Uterus (tissue), 4 donors: ENCODE measurements around the gene PTGDS. TPM values are rescaled to one million over a fixed set of nuclear protein-coding genes. Genes with fewer than 3 reads are reported as not detected.

Source experiments
- DNase-seq, 2 donors: peaks; one replicate each; pipeline ENCODE4 v3.0.0-alpha.2; 2019 to 2020
- H3K27ac ChIP-seq, 2 donors: fragments of 200-600 bp; sonication (generic); 1 replicate in 1 of 2; 2 replicates in 1 of 2; pipeline ENCODE4 v1.5.1; 2016 to 2018
- H3K27me3 ChIP-seq, 2 donors: fragments of 200-600 bp; sonication (generic); one replicate each; pipeline ENCODE4 v1.5.1; 2018 to 2019; ENCODE audit warnings: control low read depth in 1 of 2
- H3K36me3 ChIP-seq, 2 donors: fragments of 200-600 bp; sonication (generic); one replicate each; pipeline ENCODE4 v1.5.1; 2019; ENCODE audit warnings: control low read depth in 1 of 2
- H3K4me1 ChIP-seq, 2 donors: fragments of 200-600 bp; sonication (generic); one replicate each; pipeline ENCODE4 v1.5.1; 2018 to 2019; ENCODE audit warnings: control low read depth in 1 of 2
- H3K4me3 ChIP-seq, 2 donors: fragments of 200-600 bp; sonication (generic); 1 replicate in 1 of 2; 2 replicates in 1 of 2; pipeline ENCODE4 v1.5.1; 2018 to 2019; ENCODE audit warnings: mild to moderate bottlenecking in 1 of 2
- H3K9me3 ChIP-seq, 2 donors: fragments of 200-600 bp; sonication (generic); one replicate each; pipeline ENCODE4 v1.5.1; 2019; ENCODE audit warnings: control low read depth in 1 of 2
- POLR2A ChIP-seq, 2 donors: fragments of 450-650 bp; IDR thresholded peaks; one replicate each; pipeline ENCODE4 v1.6.1; 2016; ENCODE audit warnings: antibody characterized with exemption in 2 of 2, mild to moderate bottlenecking in 1 of 2, moderate library complexity in 1 of 2
- intact Hi-C: fragments of 100-400 bp; cut with DNase I; formaldehyde crosslinking; loops from one replicate; pipeline ENCODE4 v1.15.1; 2023; ENCODE audit warnings: low total_unique reads
- total RNA-seq, 4 donors: library from RNA; depleted of rRNA in 3 of 4; stranded (reverse); fragments of >200 nt in 3 of 4; gene quantifications; one replicate each; pipeline versions ENCODE4 v1.1.0 to v1.2.4, GENCODE V29; 2014 to 2023
- TF ChIP-seq, protein P1 (sequence below), 4 experiments: fragments of 200-600 bp in 2 of 4; fragments of 450-650 bp in 2 of 4; sonication (generic) in 2 of 4; IDR thresholded peaks; one replicate each; pipeline ENCODE4 v1.5.1; 2016 to 2019; ENCODE audit warnings: antibody characterized with exemption in 4 of 4, mild to moderate bottlenecking in 2 of 4, moderate library complexity in 1 of 4
- donor health status: DM: yes; HTN: yes; CAD: no.

The PTGDS gene
- total RNA-seq, 4 donors from 2014 or later, result 13.5 to 116 (median 58.8) TPM

DNA sequence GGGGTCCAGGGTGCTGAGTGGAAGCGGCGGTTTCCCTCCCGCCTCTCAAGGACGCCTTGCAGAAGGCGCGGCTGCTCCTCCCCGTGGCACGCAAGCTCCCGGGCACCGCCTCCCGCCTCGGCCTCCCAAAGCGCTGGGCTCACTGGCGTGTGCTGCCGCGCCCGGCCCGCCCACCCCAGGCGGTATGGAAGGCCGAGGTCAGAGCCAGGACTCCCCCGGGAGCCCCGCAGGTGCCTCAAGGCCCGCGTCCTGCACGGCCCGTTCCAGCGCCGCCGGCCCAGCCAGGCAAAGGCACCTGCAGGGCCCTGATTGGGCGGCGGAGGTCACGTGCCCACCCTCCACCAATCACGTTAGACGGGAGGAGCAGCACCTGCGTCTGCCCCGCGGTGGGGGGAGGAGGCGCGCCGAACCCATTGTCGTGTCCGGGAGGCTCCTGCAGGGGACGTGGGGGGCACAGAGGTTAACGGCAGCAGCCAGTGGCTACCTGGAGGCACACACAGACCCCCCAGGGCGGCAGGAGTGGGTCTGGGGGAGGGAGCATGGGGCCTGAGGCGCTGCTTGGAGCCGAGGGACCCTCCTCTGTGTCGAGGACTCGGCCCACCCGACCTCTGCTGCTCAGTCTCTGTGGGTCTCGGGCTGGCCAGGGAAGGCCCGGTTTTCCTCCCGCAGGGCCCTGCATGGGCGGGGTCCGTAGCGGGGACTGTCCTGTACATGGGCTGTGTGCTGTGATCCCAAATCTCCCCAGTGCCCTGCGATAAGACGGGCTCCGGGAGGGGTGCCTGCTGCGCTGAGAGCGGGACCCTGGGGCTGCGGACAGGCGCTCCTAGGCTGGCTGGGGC lies 27.3 kb upstream of the PTGDS start:
- H3K9me3 ChIP-seq, result no peaks in the 10 kb centered on the region
- TF ChIP-seq, protein P1, sequence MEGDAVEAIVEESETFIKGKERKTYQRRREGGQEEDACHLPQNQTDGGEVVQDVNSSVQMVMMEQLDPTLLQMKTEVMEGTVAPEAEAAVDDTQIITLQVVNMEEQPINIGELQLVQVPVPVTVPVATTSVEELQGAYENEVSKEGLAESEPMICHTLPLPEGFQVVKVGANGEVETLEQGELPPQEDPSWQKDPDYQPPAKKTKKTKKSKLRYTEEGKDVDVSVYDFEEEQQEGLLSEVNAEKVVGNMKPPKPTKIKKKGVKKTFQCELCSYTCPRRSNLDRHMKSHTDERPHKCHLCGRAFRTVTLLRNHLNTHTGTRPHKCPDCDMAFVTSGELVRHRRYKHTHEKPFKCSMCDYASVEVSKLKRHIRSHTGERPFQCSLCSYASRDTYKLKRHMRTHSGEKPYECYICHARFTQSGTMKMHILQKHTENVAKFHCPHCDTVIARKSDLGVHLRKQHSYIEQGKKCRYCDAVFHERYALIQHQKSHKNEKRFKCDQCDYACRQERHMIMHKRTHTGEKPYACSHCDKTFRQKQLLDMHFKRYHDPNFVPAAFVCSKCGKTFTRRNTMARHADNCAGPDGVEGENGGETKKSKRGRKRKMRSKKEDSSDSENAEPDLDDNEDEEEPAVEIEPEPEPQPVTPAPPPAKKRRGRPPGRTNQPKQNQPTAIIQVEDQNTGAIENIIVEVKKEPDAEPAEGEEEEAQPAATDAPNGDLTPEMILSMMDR (IDR thresholded peaks at IDR 0.05), result peak in 2 of 4 experiments; percentile 29 to 31
- TF ChIP-seq POLR2A (IDR thresholded peaks at IDR 0.05), result peak; percentile 46 to 66
- peak; percentile 89 to 92 for DNase-seq
- H3K36me3 ChIP-seq, result no peaks in the 10 kb centered on the region
- no peaks in the 10 kb centered on the region for H3K4me1 ChIP-seq
- peak overlapping the region; percentile 39 to 45 for H3K4me3 ChIP-seq
- H3K27me3 ChIP-seq, result no peaks in the 10 kb centered on the region
- intact Hi-C loops, result no loop called here
- H3K27ac ChIP-seq, result peak overlapping the region; percentile 48 to 67

DNA sequence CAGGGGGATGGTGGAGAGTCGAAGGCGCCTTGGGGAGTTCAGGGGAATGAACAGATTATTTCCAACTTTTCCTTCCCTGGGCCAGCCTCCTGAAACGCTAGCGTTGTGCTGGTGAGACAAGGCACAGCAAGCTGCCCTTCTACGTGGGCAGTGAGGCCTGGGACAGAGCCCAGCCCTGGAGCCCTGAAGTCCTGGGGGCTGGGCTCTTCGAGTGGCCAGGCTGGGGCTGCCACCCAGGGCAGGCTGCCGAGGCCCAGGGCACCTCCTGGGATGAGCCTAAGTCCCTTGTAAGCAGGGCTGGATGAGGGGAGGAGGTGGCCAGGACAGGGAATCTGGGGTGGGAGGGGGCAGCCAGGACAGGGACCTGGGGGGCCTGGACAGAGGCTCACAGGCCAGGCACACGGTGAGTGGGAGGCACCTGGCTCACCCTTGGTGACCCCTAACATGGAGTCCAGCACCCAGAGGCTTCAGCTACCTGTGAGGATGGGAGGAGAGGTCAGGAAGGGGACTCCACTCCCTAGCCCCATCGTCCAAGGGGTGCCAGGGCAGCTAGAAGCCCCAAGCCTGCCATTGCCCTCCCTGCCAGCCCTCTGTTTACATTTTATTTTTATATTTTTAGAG lies 26.5 kb upstream of the PTGDS start:
- no peaks in the 10 kb centered on the region for H3K36me3 ChIP-seq
- H3K4me3 ChIP-seq, result peak overlapping the region in 1 of 2 donors; percentile 45
- peak overlapping the region; percentile 48 to 67 for H3K27ac ChIP-seq
- no peak for DNase-seq
- no peaks in the 10 kb centered on the region for H3K27me3 ChIP-seq
- intact Hi-C loops, result no loop called here
- no peaks in the 10 kb centered on the region for H3K9me3 ChIP-seq
- H3K4me1 ChIP-seq, result no peaks in the 10 kb centered on the region
- TF ChIP-seq POLR2A (IDR thresholded peaks at IDR 0.05), result no peak
- TF ChIP-seq, protein P1 (IDR thresholded peaks at IDR 0.05), result no peak

DNA sequence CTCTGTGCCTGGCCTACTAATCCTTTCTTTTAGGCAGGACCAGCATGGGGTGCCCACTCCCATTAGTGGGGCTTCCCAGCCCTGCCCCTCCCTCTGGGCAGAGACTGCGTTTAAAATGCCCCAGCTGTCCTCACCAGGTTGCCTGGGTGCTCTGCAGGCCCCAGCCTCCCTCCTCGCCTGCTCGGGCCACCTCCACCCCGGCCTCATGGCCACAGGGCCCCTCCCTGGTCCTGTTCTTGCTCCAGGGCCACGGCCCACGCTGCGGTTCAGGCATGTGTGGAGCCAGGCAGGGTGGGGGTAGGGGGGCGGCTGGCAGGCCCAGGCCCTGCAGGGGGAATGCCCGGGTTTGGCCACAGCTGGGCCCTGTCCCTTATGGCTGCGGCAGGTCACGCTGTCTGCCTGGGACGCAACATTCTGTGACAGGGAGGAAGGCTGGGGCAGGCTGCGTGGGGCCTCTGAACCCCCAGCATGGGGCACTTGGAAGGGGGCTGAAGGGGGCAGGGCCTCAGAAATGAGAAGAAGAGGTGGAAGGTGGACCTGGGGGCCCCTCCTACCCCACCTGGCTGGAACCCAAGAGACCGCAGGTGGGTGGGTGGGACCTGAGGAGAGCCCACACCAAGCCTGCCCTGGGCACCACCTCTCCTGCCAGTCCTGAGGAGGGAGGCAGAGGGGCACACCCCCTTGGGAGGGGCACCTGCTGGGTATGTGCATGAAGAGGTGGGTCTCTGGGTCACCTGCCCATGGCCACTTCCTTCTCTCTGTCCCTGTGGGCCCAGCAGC lies 25.6 kb upstream of the PTGDS start, which contains the start of gene LCN12:
LCN12 (plus strand) TSS at position 733 of the 780 bp plus-strand sequence. CDS start 55 bp downstream, outside the sequence.
- Histone ChIP-seq H3K4me1 (no peaks in the 10 kb centered on the region), H3K9me3 (no peaks in the 10 kb centered on the region), H3K27me3 (no peaks in the 10 kb centered on the region), H3K27ac (peak within 1 kb of the TSS in 1 of 2 donors; percentile 26), H3K36me3 (no peaks in the 10 kb centered on the region), H3K4me3 (no peak within 1 kb of the TSS)
- TF ChIP-seq, protein P1 (IDR thresholded peaks at IDR 0.05), result no peak
- TF ChIP-seq POLR2A (IDR thresholded peaks at IDR 0.05), result no peak
- intact Hi-C loops, result no loop called here
- no peak for DNase-seq

DNA sequence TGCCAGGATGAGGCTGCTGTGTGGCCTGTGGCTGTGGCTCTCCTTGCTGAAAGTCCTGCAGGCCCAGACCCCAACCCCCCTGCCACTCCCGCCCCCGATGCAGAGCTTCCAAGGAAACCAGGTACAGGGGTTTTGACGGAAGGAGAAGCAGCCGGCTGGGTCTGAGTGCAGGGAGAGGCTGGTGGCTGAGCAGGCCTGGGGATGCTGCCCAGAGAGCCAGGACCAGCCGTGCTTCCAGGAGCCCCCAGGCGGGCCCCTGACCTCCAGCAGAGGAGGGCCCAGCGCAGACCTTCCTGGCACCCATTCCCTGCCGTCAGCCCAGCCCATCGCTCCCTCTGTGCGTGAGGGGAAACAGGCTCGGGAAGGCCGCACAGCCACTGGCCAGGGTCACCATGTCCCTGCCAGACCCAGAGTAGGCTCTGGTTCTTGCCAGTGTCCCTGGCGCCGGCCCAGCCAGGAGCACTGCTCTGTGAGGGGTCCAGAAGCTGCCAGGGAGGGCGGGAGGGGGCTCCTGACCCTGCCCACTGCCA lies 24.9 kb upstream of the PTGDS start:
- Histone ChIP-seq H3K36me3 (no peaks in the 10 kb centered on the region), H3K27ac (peak overlapping the region in 1 of 2 donors; percentile 26), H3K27me3 (no peaks in the 10 kb centered on the region), H3K9me3 (no peaks in the 10 kb centered on the region), H3K4me3 (no peak overlapping the region), H3K4me1 (no peaks in the 10 kb centered on the region)
- intact Hi-C loops, result no loop called here
- TF ChIP-seq, protein P1 (IDR thresholded peaks at IDR 0.05), result no peak
- TF ChIP-seq POLR2A (IDR thresholded peaks at IDR 0.05), result no peak
- no peak for DNase-seq
